Right lobe of liver (tissue), 4 donors: ENCODE results near the gene KLC1.

Source experiments
- POLR2A ChIP-seq: fragments of 450-650 bp; IDR thresholded peaks from one replicate; pipeline ENCODE4 v1.6.1; 2017; ENCODE audit warnings: antibody characterized with exemption, mild to moderate bottlenecking
- TF ChIP-seq, protein P1 (sequence below), 4 donors: fragments of 200-600 bp in 3 of 4; fragments of 450-650 bp in 1 of 4; IDR thresholded peaks; one replicate each; pipeline versions ENCODE4 v1.5.1 to v1.8.0; 2016 to 2022; ENCODE audit warnings: antibody characterized with exemption in 4 of 4, mild to moderate bottlenecking in 2 of 4
- donor health status: DM: no; HTN: no; CAD: no.
- donor health status: DM: no; HTN: no; CAD: no.
- donor health status: DM: no; HTN: yes; CAD: no.

DNA sequence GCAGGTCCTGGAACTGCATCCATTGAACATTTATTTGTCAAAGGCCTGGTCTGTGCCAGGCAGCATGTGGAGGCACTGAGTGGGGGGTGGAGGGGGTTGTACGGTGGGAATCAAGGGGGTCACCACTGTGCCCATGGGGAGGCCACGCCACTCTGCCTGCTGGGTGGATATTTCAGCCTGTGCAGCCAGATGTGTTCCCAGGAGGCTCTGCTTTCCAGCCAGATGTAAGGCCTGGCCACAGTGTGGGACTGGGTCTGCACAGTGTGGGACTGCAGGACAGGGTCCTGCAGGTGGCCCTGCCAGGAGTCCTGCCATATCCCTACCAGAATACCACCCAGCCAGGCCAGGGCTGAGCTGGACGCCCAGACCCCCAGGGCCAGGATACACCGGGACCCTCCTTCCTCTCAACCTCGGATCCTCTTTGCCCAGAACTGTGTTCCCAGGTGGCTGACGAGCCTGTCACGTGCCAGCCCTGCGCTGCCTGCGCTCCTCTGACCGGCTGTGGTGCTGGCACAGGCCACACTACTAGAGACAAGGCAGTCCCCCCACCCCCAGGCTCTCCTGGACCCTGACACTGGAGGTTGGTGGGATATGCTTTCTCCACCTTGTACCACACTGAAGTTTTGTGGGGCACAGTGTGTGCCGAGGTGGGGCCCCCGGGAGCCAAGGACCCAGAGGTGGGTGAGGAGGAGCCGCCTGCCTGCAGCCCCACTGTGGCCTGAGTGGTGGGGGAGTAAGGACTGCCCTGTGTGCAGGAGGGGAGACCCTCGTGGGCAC is 68.8 kb downstream of the KLC1 start:
- TF ChIP-seq, protein P1, sequence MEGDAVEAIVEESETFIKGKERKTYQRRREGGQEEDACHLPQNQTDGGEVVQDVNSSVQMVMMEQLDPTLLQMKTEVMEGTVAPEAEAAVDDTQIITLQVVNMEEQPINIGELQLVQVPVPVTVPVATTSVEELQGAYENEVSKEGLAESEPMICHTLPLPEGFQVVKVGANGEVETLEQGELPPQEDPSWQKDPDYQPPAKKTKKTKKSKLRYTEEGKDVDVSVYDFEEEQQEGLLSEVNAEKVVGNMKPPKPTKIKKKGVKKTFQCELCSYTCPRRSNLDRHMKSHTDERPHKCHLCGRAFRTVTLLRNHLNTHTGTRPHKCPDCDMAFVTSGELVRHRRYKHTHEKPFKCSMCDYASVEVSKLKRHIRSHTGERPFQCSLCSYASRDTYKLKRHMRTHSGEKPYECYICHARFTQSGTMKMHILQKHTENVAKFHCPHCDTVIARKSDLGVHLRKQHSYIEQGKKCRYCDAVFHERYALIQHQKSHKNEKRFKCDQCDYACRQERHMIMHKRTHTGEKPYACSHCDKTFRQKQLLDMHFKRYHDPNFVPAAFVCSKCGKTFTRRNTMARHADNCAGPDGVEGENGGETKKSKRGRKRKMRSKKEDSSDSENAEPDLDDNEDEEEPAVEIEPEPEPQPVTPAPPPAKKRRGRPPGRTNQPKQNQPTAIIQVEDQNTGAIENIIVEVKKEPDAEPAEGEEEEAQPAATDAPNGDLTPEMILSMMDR (IDR thresholded peaks at IDR 0.05) = no peak
- no peak for TF ChIP-seq POLR2A
